Erythroblast (primary cell): Measurements from ENCODE around the gene ZNF747.
A peak's percentile ranks its signal among the peaks of the same experiment; 100 is the strongest.

Experiments
- GATA1 ChIP-seq: IDR thresholded peaks from 2 replicates; pipeline ENCODE4 v1.6.1; 2011; ENCODE audit warnings: low read depth, mild to moderate bottlenecking, control low read depth, low read length, moderate library complexity
- POLR2A ChIP-seq: IDR thresholded peaks from 2 replicates; pipeline ENCODE4 v1.6.1; 2011; ENCODE audit warnings: mild to moderate bottlenecking, low read length

GRCh38 chr16:30526823-30527634 lies 7.6 kb downstream of the ZNF747 start:
- TF ChIP-seq POLR2A (peak; percentile 91), GATA1 (no peak)
